ENCODE data around the gene FAM229A. TPM values are rescaled to one million over a fixed set of nuclear protein-coding genes. Genes with fewer than 3 reads are reported as not detected.

The FAM229A gene
- total and polyA plus RNA-seq, 2 experiments from 2014 or later, result 3.6 to 4.2 TPM

- DNase-seq (ENCODE audit: low spot score) (no peak), ATAC-seq (no peak)
- peaks cover 7% of the 10 kb centered on the region; the same call in 1 of the 2 replicates for H3F3A ChIP-seq (replicated peaks; ENCODE audit: low read depth)
- peaks cover 7% of the 10 kb centered on the region for H3K36me3 Mint-ChIP-seq (ENCODE audit: low read depth)
- peaks cover 4% of the 10 kb centered on the region; the same call in 2 of the 3 replicates for H3K4me1 Mint-ChIP-seq
- no peak overlapping the region for H2AFZ ChIP-seq
- peaks cover 30% of the 10 kb centered on the region for H3K27me3 Mint-ChIP-seq (ENCODE audit: insufficient read depth, low read depth, poor library complexity)
- no peak overlapping the region; the same call in 2 of the 3 replicates for H3K4me3 Mint-ChIP-seq
- no peaks in the 10 kb centered on the region for H3K4me1 ChIP-seq (ENCODE audit: insufficient read depth)
- H3K4me3 ChIP-seq, result no peak overlapping the region
- TF ChIP-seq ZNF462 (CRISPR knock-in tag; IDR thresholded peaks at IDR 0.05) (no peak), JUNB (IDR thresholded peaks at IDR 0.05; ENCODE audit: unreplicated experiment) (no peak), POLR2AphosphoS5 (IDR thresholded peaks at IDR 0.05; ENCODE audit: low read depth) (no peak), ZNF331 (CRISPR knock-in tag; IDR thresholded peaks at IDR 0.05; ENCODE audit: low read depth) (no peak), CTCF (conservative IDR thresholded peaks at IDR 0.05; ENCODE audit: low read depth in 2 of 2) (no peak), ZNF114 (CRISPR knock-in tag; IDR thresholded peaks at IDR 0.05) (no peak), STAT1 (IDR thresholded peaks at IDR 0.05; ENCODE audit: unreplicated experiment) (no peak)
- no peaks in the 10 kb centered on the region for H4K20me1 ChIP-seq (replicated peaks; ENCODE audit: insufficient read depth)
- no peaks in the 10 kb centered on the region for H3K36me3 ChIP-seq (ENCODE audit: insufficient read depth)
- no peak overlapping the region for H3K27ac Mint-ChIP-seq
- H3K9me2 ChIP-seq (ENCODE audit: insufficient read depth), result peaks cover 10% of the 10 kb centered on the region; the same call in 1 of the 2 replicates
- peaks cover 18% of the 10 kb centered on the region for H3K9me3 Mint-ChIP-seq
- H3K27me3 ChIP-seq (ENCODE audit: insufficient read depth), result peaks cover 15% of the 10 kb centered on the region
- no peak overlapping the region for H3K4me2 ChIP-seq
- H3K79me2 ChIP-seq (replicated peaks; ENCODE audit: insufficient read depth), result no peaks in the 10 kb centered on the region
- no peak overlapping the region for H3K27ac ChIP-seq (ENCODE audit: low read depth)
Measured at GRCh38 chr1:32346532-32347157, 15.6 kb downstream of the FAM229A start.

All from GM23338 (cell line).